ENCODE results near the gene CXCR6. TPM values are rescaled to one million over a fixed set of nuclear protein-coding genes. Genes with fewer than 3 reads are reported as not detected.

CXCR6 gene
- total RNA-seq, 1 experiment from 2014 or later: not detected

- peaks cover 13% of the 10 kb centered on the region for H3K27me3 Mint-ChIP-seq (ENCODE audit: low read depth)
- H3K14ac ChIP-seq (ENCODE audit: insufficient read depth, low read length): no peak overlapping the region
- H2AFZ ChIP-seq (ENCODE audit: low read length): no peak overlapping the region
- peak; percentile 48 for DNase-seq
- H4K91ac ChIP-seq (ENCODE audit: insufficient read length, low read depth, low read length): no peak overlapping the region
- peaks cover 0 to 3% (median 0%) of the 10 kb centered on the region in 3 experiments; a peak in 1 of 7 replicates for H3K36me3 Mint-ChIP-seq (ENCODE audit: insufficient read depth in 1 of 3, low read depth in 3 of 3)
- H3K4me1 ChIP-seq (ENCODE audit: insufficient read depth, low read length): peaks cover 13% of the 10 kb centered on the region; the same call in 1 of the 2 replicates
- TF ChIP-seq CTCF (conservative IDR thresholded peaks at IDR 0.05): no peak
- H3K9me3 Mint-ChIP-seq: no peaks in the 10 kb centered on the region
- no peaks in the 10 kb centered on the region for H3K79me1 ChIP-seq (ENCODE audit: insufficient read depth, low read depth, low read length, poor library complexity, severe bottlenecking)
- peaks cover 24 to 27% of the 10 kb centered on the region in 2 experiments for H3K4me1 Mint-ChIP-seq
- H2BK5ac ChIP-seq (ENCODE audit: insufficient read length, low read length): no peak overlapping the region
- H3K79me2 ChIP-seq (ENCODE audit: insufficient read depth, low read length): peaks cover 2% of the 10 kb centered on the region; the same call in 1 of the 2 replicates
- no peak overlapping the region for H3K23ac ChIP-seq (ENCODE audit: insufficient read length, low read depth, low read length)
- no peak overlapping the region for H3K4ac ChIP-seq (ENCODE audit: low read depth, low read length)
- peak overlapping the region; percentile 83 to 88 for H3K4me3 Mint-ChIP-seq
- H3K56ac ChIP-seq (ENCODE audit: insufficient read length, low read depth, low read length): no peak overlapping the region
- no peak overlapping the region for H4K8ac ChIP-seq (replicated peaks; ENCODE audit: insufficient read length, low read depth, low read length)
- no peak overlapping the region for H3T11ph ChIP-seq (ENCODE audit: low read length)
- H4K5ac ChIP-seq (ENCODE audit: insufficient read length, low read depth, low read length): no peak overlapping the region
- H3K4me2 ChIP-seq (ENCODE audit: insufficient read depth, insufficient read length, low read length): peak overlapping the region; percentile 77
- no peak overlapping the region for H2AK5ac ChIP-seq (ENCODE audit: insufficient read length, low read length)
- no CpG with 5 or more reads among the region's 16 CpGs for WGBS (ENCODE audit: extremely low coverage, insufficient read length, low lambda C conversion rate)
- H2BK120ac ChIP-seq (ENCODE audit: low read depth, low read length, poor library complexity, severe bottlenecking): no peak overlapping the region
- H3K9me3 ChIP-seq (ENCODE audit: control insufficient read depth, low read depth, low read length): no peaks in the 10 kb centered on the region
- H2BK20ac ChIP-seq (ENCODE audit: low read depth, low read length, poor library complexity, severe bottlenecking): no peak overlapping the region
- H3K9ac ChIP-seq (ENCODE audit: extremely low read depth, insufficient read length, low read length): peak overlapping the region; percentile 47
- no peak overlapping the region for H3K27ac ChIP-seq (ENCODE audit: insufficient read length, low read depth, low read length)
- no peaks in the 10 kb centered on the region for H3K27me3 ChIP-seq (ENCODE audit: insufficient read depth, low read length)
- no peak overlapping the region for H3K18ac ChIP-seq (ENCODE audit: insufficient read length, low read depth, low read length)
- no peak overlapping the region for H2BK12ac ChIP-seq (ENCODE audit: insufficient read length, low read depth, low read length)
- H2BK15ac ChIP-seq (ENCODE audit: low read depth, low read length): no peak overlapping the region
- H3K23me2 ChIP-seq (ENCODE audit: insufficient read length, low read depth, low read length, poor library complexity, severe bottlenecking): peaks cover 3% of the 10 kb centered on the region
- H4K20me1 ChIP-seq (ENCODE audit: control insufficient read depth, insufficient read depth, insufficient read length): no peaks in the 10 kb centered on the region
- H3K27ac Mint-ChIP-seq: peak overlapping the region in 2 of 3 experiments; percentile 74 to 78; a peak in 3 of 7 replicates
Measured at GRCh38 chr3:45994419-45995235, 51.4 kb downstream of the CXCR6 start.

All from H9 (cell line).